Measurements from ENCODE around the gene ACD. TPM values are rescaled to one million over a fixed set of nuclear protein-coding genes. Genes with fewer than 3 reads are reported as not detected.

The ACD gene
- total RNA-seq, 1 experiment from 2014 or later = 41.3 TPM

GRCh38 chr16:67672306-67672705, 12.2 kb upstream of the ACD start:
- CTCF ChIA-PET = interaction anchor here (0.6 to 4.0 kb wide), 46 partner anchors 9 to 368 kb away, joined by 3 to 42 read pairs (median 4); partner anchors contain the start of genes ACD, ATP6V0D1, CARMIL2 and GFOD2
- Mint-ChIP-seq H3K4me3 (no peak overlapping the region), H3K9me3 (no peaks in the 10 kb centered on the region), H3K27ac (peak overlapping the region; percentile 30; the same call in 1 of the 2 replicates), H3K4me1 (peaks cover under 1% of the 10 kb centered on the region), H3K36me3 (no peaks in the 10 kb centered on the region), H3K27me3 (ENCODE audit: low read depth) (no peaks in the 10 kb centered on the region; the same call in 1 of the 2 replicates)
- DNase-seq (ENCODE audit: low spot score) (no peak), ATAC-seq (no peak)
- POLR2A ChIA-PET = interaction anchor here (0.6 to 0.7 kb wide), 2 partner anchors 98 to 211 kb away, joined by 3 read pairs; no protein-coding TSS in a partner anchor
- TF ChIP-seq ATF3 (CRISPR knock-in tag; conservative IDR thresholded peaks at IDR 0.05) (no peak), ZNF121 (CRISPR knock-in tag; IDR thresholded peaks at IDR 0.05) (no peak)

- Mint-ChIP-seq H3K9me3 (no peaks in the 10 kb centered on the region), H3K27ac (no peak overlapping the region; the same call in 1 of the 2 replicates), H3K4me3 (no peak overlapping the region), H3K36me3 (no peaks in the 10 kb centered on the region), H3K4me1 (peaks cover 8% of the 10 kb centered on the region), H3K27me3 (ENCODE audit: low read depth) (peaks cover 3% of the 10 kb centered on the region)
- no peak for TF ChIP-seq RELA (CRISPR knock-in tag; IDR thresholded peaks at IDR 0.05; ENCODE audit: borderline replicate concordance)
- TF ChIP-seq ZMAT4 (CRISPR knock-in tag; IDR thresholded peaks at IDR 0.05) = no peak
- TF ChIP-seq ZNF219 (CRISPR knock-in tag; IDR thresholded peaks at IDR 0.05; ENCODE audit: borderline replicate concordance) = no peak
- no peak for TF ChIP-seq USF2 (CRISPR knock-in tag; IDR thresholded peaks at IDR 0.05)
- TF ChIP-seq TEAD1 (CRISPR knock-in tag; IDR thresholded peaks at IDR 0.05) = no peak
- no peak for TF ChIP-seq ZNF423 (CRISPR knock-in tag; IDR thresholded peaks at IDR 0.05)
- no peak for TF ChIP-seq ZNF671 (CRISPR knock-in tag; IDR thresholded peaks at IDR 0.05)
- no peak for TF ChIP-seq ATF2 (CRISPR knock-in tag; IDR thresholded peaks at IDR 0.05; ENCODE audit: borderline replicate concordance, low read depth)
- TF ChIP-seq CDX4 (CRISPR knock-in tag; IDR thresholded peaks at IDR 0.05; ENCODE audit: borderline replicate concordance) = no peak
- no peak for TF ChIP-seq HMGA2 (CRISPR knock-in tag; IDR thresholded peaks at IDR 0.05)
- TF ChIP-seq PREB (CRISPR knock-in tag; IDR thresholded peaks at IDR 0.05; ENCODE audit: borderline replicate concordance) = no peak
- TF ChIP-seq CREB1 (CRISPR knock-in tag; IDR thresholded peaks at IDR 0.05) = no peak
- ATAC-seq (no peak), DNase-seq (ENCODE audit: low spot score) (no peak)
- CTCF ChIA-PET = interaction anchor here (5.2 kb wide), 1 partner anchor 147 kb away, joined by 92 read pairs; no protein-coding TSS in a partner anchor
- POLR2A ChIA-PET = no interaction called here
Measured at GRCh38 chr16:67669499-67670101, 9.5 kb upstream of the ACD start.

- TF ChIP-seq NR3C1 (CRISPR knock-in tag; conservative IDR thresholded peaks at IDR 0.05; ENCODE audit: low read depth) (no peak), NFATC4 (CRISPR knock-in tag; IDR thresholded peaks at IDR 0.05) (no peak)
- Mint-ChIP-seq H3K27me3 (ENCODE audit: low read depth) (peaks cover 6% of the 10 kb centered on the region), H3K27ac (no peak overlapping the region), H3K36me3 (no peaks in the 10 kb centered on the region), H3K4me1 (peaks cover 11% of the 10 kb centered on the region), H3K9me3 (no peaks in the 10 kb centered on the region), H3K4me3 (no peak overlapping the region)
- no peak for DNase-seq (ENCODE audit: low spot score)
- POLR2A ChIA-PET = no interaction called here
- CTCF ChIA-PET = interaction anchor here (0.6 to 10.3 kb wide), 14 partner anchors 15 to 220 kb away, joined by 3 to 137 read pairs (median 5); partner anchors contain the start of genes CENPT, GFOD2, RANBP10 and TSNAXIP1
- no peak for ATAC-seq
Measured at GRCh38 chr16:67668495-67669157, 8.6 kb upstream of the ACD start.

Measured in WTC11 (cell line).